Lung (tissue), 12 donors: ENCODE results near the gene C2CD4D. TPM values are rescaled to one million over a fixed set of nuclear protein-coding genes. Genes with fewer than 3 reads are reported as not detected.

ENCODE experiments used
- ATAC-seq: fragments of 200-7000 bp; cut with Tn5 transposase; one replicate; pipeline ENCODE4 v1.9.1; 2020; ENCODE audit warnings: moderate number of reproducible peaks; ENCODE audit not compliant: insufficient read depth, low FRiP score
- DNase-seq, 3 donors: peaks; one replicate each; pipeline ENCODE4 v3.0.0-alpha.2; 2013 to 2017
- H3K27ac ChIP-seq, 2 donors: one replicate each; pipeline ENCODE4 v1.5.1; 2013; ENCODE audit warnings: mild to moderate bottlenecking in 2 of 2, moderate library complexity in 2 of 2, control low read depth in 1 of 2, inconsistent platforms in 1 of 2, low read depth in 1 of 2, low read length in 1 of 2
- H3K27me3 ChIP-seq, 3 donors: one replicate each; pipeline ENCODE4 v1.5.1; 2013; ENCODE audit warnings: low read length in 2 of 3; ENCODE audit not compliant: control insufficient read depth in 3 of 3, insufficient read depth in 3 of 3
- H3K36me3 ChIP-seq, 4 donors: one replicate each; pipeline ENCODE4 v1.5.1; 2013; ENCODE audit warnings: low read length in 4 of 4, mild to moderate bottlenecking in 1 of 4, moderate library complexity in 1 of 4; ENCODE audit not compliant: control insufficient read depth in 4 of 4, insufficient read depth in 4 of 4
- H3K4me1 ChIP-seq, 5 donors: one replicate each; pipeline ENCODE4 v1.5.1; 2013; ENCODE audit warnings: low read length in 5 of 5, mild to moderate bottlenecking in 2 of 5, moderate library complexity in 1 of 5; ENCODE audit not compliant: control insufficient read depth in 5 of 5, insufficient read depth in 5 of 5
- H3K4me3 ChIP-seq: one replicate; pipeline ENCODE4 v1.5.1; 2013; ENCODE audit warnings: mild to moderate bottlenecking, control low read depth, moderate library complexity
- H3K9ac ChIP-seq, 2 donors: one replicate each; pipeline ENCODE4 v1.5.1; 2013; ENCODE audit warnings: low read length in 2 of 2, control low read depth in 1 of 2; ENCODE audit not compliant: insufficient read depth in 1 of 2
- H3K9me3 ChIP-seq, 4 donors: one replicate each; pipeline ENCODE4 v1.5.1; 2013; ENCODE audit warnings: low read length in 3 of 4, mild to moderate bottlenecking in 1 of 4, moderate library complexity in 1 of 4; ENCODE audit not compliant: control insufficient read depth in 4 of 4, insufficient read depth in 3 of 4
- WGBS, 2 donors: extraction: QIAGEN DNeasy Blood & Tissue Kit; methylation state at CpG; one replicate each; pipeline ENCODE4 v1.1.7; 2013; 5-methylcytosine and 5-hydroxymethylcytosine counted together
- polyA plus RNA-seq, 2 donors: library from polyadenylated mRNA; stranded (reverse); fragments of 200-250 nt; gene quantifications; one replicate each; pipeline ENCODE4 v1.2.1, GENCODE V29; 2013
- total RNA-seq, 2 donors: library from RNA; depleted of rRNA in 1 of 2; stranded (reverse); fragments of >200 nt in 1 of 2; gene quantifications; one replicate each; pipeline ENCODE4 v1.2.1, GENCODE V29; 2014 to 2021
- TF ChIP-seq, protein P1 (sequence below): IDR thresholded peaks from 2 replicates; pipeline ENCODE4 v1.5.1; 2012; ENCODE audit warnings: mild to moderate bottlenecking; ENCODE audit errors: control extremely low read depth, extremely low read depth
- donor health status: control.
- donor health status: control.
- donor health status: Bipolar disorder and iron deficiency.
- donor health status: healthy.
- donor health status: DM: yes; HTN: yes; CAD: no.

The C2CD4D gene
- total and polyA plus RNA-seq, 4 donors, result 0.10 to 0.40 (median 0.19) TPM; not detected in 1

GRCh38 chr1:151822404-151822803 is 17.2 kb downstream of the C2CD4D start:
- 53 to 74% methylated on average over 7 of the region's 7 CpGs for WGBS, 2 donors
- H3K9ac ChIP-seq, result no peak overlapping the region
- ATAC-seq (no peak), DNase-seq (no peak)
- H3K9me3 ChIP-seq, result no peaks in the 10 kb centered on the region
- no peak overlapping the region for H3K27ac ChIP-seq
- no peaks in the 10 kb centered on the region for H3K27me3 ChIP-seq
- H3K4me3 ChIP-seq, result no peak overlapping the region
- TF ChIP-seq, protein P1, sequence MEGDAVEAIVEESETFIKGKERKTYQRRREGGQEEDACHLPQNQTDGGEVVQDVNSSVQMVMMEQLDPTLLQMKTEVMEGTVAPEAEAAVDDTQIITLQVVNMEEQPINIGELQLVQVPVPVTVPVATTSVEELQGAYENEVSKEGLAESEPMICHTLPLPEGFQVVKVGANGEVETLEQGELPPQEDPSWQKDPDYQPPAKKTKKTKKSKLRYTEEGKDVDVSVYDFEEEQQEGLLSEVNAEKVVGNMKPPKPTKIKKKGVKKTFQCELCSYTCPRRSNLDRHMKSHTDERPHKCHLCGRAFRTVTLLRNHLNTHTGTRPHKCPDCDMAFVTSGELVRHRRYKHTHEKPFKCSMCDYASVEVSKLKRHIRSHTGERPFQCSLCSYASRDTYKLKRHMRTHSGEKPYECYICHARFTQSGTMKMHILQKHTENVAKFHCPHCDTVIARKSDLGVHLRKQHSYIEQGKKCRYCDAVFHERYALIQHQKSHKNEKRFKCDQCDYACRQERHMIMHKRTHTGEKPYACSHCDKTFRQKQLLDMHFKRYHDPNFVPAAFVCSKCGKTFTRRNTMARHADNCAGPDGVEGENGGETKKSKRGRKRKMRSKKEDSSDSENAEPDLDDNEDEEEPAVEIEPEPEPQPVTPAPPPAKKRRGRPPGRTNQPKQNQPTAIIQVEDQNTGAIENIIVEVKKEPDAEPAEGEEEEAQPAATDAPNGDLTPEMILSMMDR, result no peak
- no peaks in the 10 kb centered on the region for H3K36me3 ChIP-seq
- peaks cover 0 to 7% (median 0%) of the 10 kb centered on the region in 5 donors for H3K4me1 ChIP-seq

GRCh38 chr1:151820940-151821339 is 18.7 kb downstream of the C2CD4D start:
- H3K27ac ChIP-seq, result no peak overlapping the region
- H3K4me1 ChIP-seq, result peaks cover 0 to 7% (median 0%) of the 10 kb centered on the region in 5 donors
- no peak overlapping the region for H3K4me3 ChIP-seq
- H3K36me3 ChIP-seq, result no peaks in the 10 kb centered on the region
- no peaks in the 10 kb centered on the region for H3K9me3 ChIP-seq
- H3K27me3 ChIP-seq, result no peaks in the 10 kb centered on the region
- 5 to 6% methylated on average over 2 of the region's 2 CpGs for WGBS, 2 donors
- TF ChIP-seq, protein P1, result no peak
- ATAC-seq (no peak), DNase-seq (no peak)
- H3K9ac ChIP-seq, result no peak overlapping the region

- no peaks in the 10 kb centered on the region for H3K27me3 ChIP-seq
- no peak overlapping the region for H3K9ac ChIP-seq
- WGBS, 2 donors, result 73% methylated on average over 7 of the region's 7 CpGs
- no peak overlapping the region for H3K4me3 ChIP-seq
- H3K36me3 ChIP-seq, result no peaks in the 10 kb centered on the region
- no peak overlapping the region for H3K27ac ChIP-seq
- no peak for ATAC-seq
- H3K4me1 ChIP-seq, result peaks cover 0 to 7% (median 0%) of the 10 kb centered on the region in 5 donors
- no peak for DNase-seq
- TF ChIP-seq, protein P1, result no peak
- no peaks in the 10 kb centered on the region for H3K9me3 ChIP-seq
Observed at GRCh38 chr1:151819976-151820623, 19.5 kb downstream of the C2CD4D start.
